ENCODE measurements around the gene A3GALT2.

DNA sequence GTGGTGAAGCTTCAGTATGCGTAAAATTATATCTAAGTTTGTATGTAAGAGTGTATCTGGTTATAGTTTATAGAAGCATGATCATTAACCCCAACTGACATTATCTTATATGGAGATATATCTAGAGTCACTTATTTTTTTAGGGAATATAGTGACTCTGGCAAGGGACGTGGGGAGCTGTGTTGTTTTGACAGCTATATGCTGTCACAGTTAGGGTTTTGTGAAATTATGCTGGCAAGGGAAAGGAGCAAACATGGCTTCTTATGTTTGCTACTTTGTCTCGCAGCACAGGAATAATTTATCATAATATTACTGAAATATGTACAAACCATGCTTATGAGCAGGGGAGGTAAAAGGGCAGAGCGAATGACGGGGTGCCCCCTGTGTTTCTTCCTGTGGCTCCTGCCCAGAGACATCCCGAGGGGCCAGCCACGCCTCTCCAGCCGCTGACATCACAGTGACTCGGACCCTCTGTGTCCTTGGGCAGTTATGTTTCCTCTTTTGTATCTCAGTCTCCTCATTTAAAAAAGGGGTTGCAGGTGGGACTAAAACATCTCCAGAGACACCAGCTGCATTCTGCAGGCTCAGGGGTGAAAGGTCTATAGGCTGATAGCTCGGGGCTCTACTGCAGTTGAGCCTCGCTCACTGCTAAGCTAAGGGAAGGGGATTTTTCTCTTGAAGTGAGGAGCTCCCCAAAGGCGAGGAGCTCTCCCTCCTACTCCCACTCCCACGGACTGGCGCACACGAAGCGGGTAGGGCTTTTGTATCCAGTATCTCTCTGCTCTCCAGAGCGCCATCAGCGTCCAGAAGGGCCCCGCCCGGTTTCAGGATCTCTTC, 14.9 kb downstream of the A3GALT2 start:
- no peak for TF ChIP-seq SMC3 (IDR thresholded peaks at IDR 0.05)
- TF ChIP-seq POLR2A (IDR thresholded peaks at IDR 0.05; ENCODE audit: low read length) = no peak
- TF ChIP-seq, protein P1, sequence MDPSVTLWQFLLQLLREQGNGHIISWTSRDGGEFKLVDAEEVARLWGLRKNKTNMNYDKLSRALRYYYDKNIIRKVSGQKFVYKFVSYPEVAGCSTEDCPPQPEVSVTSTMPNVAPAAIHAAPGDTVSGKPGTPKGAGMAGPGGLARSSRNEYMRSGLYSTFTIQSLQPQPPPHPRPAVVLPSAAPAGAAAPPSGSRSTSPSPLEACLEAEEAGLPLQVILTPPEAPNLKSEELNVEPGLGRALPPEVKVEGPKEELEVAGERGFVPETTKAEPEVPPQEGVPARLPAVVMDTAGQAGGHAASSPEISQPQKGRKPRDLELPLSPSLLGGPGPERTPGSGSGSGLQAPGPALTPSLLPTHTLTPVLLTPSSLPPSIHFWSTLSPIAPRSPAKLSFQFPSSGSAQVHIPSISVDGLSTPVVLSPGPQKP (IDR thresholded peaks at IDR 0.05; ENCODE audit: low read depth, low read length) = no peak
- TF ChIP-seq CEBPB (IDR thresholded peaks at IDR 0.05) = no peak
- TF ChIP-seq NR3C1 (IDR thresholded peaks at IDR 0.05) = no peak
- TF ChIP-seq RAD21 (conservative IDR thresholded peaks at IDR 0.05 in 1 of 2, IDR thresholded peaks at IDR 0.05 in 1 of 2) = no peak

All from A549 (cell line).